Glutamatergic neuron (in vitro differentiated cells): ENCODE data around the gene SLC11A1. TPM values are rescaled to one million over a fixed set of nuclear protein-coding genes. Genes with fewer than 3 reads are reported as not detected.

Source experiments
- DNase-seq: peaks from one replicate; pipeline ENCODE4 v3.0.0; 2022
- H3K27ac Mint-ChIP-seq: one replicate; pipeline ENCODE4 v1.8.0; 2020; ENCODE audit warnings: mild to moderate bottlenecking, mixed read lengths, inconsistent platforms; ENCODE audit not compliant: unreplicated experiment
- H3K27me3 Mint-ChIP-seq: one replicate; pipeline ENCODE4 v1.8.0; 2020; ENCODE audit warnings: mild to moderate bottlenecking, moderate library complexity, mixed read lengths, inconsistent platforms; ENCODE audit not compliant: unreplicated experiment
- H3K36me3 Mint-ChIP-seq: one replicate; pipeline ENCODE4 v1.8.0; 2020; ENCODE audit warnings: mild to moderate bottlenecking, mixed read lengths, inconsistent platforms; ENCODE audit not compliant: unreplicated experiment
- H3K4me1 Mint-ChIP-seq: one replicate; pipeline ENCODE4 v1.8.0; 2020; ENCODE audit warnings: mild to moderate bottlenecking, low read depth, mixed read lengths, inconsistent platforms; ENCODE audit not compliant: unreplicated experiment
- H3K4me3 Mint-ChIP-seq: one replicate; pipeline ENCODE4 v1.8.0; 2020; ENCODE audit warnings: mild to moderate bottlenecking, mixed read lengths, inconsistent platforms; ENCODE audit not compliant: unreplicated experiment
- H3K9me3 Mint-ChIP-seq: one replicate; pipeline ENCODE4 v1.8.0; 2020; ENCODE audit warnings: mild to moderate bottlenecking, moderate library complexity, mixed read lengths, inconsistent platforms; ENCODE audit not compliant: unreplicated experiment
- total RNA-seq: library from RNA; stranded (reverse); fragmentation: NEBNext Ultra II Directional; extraction: Animal tissue kit (Norgen Biotek cat#: 25700); gene quantifications from one replicate; pipeline ENCODE4 v1.2.1, GENCODE V29; 2021; ENCODE audit not compliant: unreplicated experiment
- TF ChIP-seq, protein P1 (sequence below): fragments of 200-600 bp; sonication (generic); IDR thresholded peaks from one replicate; pipeline ENCODE4 v1.5.0; 2021; ENCODE audit not compliant: partially characterized antibody, unreplicated experiment

SLC11A1 gene
- total RNA-seq, 1 donor from 2014 or later = not detected

DNA sequence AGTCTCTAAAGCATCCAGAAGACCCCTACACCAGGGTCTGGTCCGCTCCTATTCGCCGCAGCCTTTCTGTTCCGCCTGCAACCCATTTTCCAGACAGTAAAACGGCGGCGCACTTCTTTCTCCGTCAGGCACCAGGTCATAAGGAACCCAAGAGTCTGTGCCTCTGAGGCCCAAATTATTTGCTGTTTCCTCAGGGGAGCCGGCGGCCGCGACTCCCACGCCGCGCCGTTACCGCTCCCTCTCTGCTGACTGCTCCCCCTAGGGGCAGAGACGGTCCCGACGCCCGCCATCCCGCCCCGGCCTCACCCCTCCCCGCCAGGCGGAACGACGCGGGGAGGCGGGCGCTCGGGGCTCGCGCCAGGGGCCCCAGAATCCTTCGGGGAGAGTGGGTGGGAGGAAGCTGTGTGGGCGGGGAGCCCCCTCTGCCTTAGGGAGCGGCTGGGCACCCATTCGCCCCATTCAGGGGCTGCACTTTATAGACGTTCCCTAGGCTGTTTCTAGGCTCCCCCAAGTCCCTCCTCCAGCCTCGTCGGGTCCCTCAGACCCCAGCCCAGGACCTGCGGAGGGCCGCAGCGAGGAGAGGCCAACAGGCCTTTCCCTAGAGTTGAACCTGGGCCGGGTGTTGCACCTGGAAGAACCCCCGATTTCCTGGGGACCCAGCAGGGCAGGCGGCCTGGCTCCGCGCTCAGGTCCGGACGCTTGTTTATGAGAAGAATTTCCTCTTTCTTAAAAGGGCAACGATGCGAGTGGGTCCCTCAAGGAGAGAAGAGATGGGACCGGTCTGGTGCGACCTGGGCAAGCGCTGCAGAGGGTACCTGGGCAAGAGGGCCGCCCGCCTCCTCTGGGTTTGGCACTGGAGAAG lies 14.0 kb downstream of the SLC11A1 start:
- peaks cover 6% of the 10 kb centered on the region for H3K4me1 Mint-ChIP-seq
- H3K27ac Mint-ChIP-seq = peak overlapping the region; percentile 66
- H3K27me3 Mint-ChIP-seq = peaks cover 13% of the 10 kb centered on the region
- DNase-seq = peak; percentile 87
- TF ChIP-seq, protein P1, sequence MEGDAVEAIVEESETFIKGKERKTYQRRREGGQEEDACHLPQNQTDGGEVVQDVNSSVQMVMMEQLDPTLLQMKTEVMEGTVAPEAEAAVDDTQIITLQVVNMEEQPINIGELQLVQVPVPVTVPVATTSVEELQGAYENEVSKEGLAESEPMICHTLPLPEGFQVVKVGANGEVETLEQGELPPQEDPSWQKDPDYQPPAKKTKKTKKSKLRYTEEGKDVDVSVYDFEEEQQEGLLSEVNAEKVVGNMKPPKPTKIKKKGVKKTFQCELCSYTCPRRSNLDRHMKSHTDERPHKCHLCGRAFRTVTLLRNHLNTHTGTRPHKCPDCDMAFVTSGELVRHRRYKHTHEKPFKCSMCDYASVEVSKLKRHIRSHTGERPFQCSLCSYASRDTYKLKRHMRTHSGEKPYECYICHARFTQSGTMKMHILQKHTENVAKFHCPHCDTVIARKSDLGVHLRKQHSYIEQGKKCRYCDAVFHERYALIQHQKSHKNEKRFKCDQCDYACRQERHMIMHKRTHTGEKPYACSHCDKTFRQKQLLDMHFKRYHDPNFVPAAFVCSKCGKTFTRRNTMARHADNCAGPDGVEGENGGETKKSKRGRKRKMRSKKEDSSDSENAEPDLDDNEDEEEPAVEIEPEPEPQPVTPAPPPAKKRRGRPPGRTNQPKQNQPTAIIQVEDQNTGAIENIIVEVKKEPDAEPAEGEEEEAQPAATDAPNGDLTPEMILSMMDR = peak; percentile 98
- peak overlapping the region; percentile 88 for H3K4me3 Mint-ChIP-seq
- peaks cover 12% of the 10 kb centered on the region for H3K9me3 Mint-ChIP-seq
- no peaks in the 10 kb centered on the region for H3K36me3 Mint-ChIP-seq

DNA sequence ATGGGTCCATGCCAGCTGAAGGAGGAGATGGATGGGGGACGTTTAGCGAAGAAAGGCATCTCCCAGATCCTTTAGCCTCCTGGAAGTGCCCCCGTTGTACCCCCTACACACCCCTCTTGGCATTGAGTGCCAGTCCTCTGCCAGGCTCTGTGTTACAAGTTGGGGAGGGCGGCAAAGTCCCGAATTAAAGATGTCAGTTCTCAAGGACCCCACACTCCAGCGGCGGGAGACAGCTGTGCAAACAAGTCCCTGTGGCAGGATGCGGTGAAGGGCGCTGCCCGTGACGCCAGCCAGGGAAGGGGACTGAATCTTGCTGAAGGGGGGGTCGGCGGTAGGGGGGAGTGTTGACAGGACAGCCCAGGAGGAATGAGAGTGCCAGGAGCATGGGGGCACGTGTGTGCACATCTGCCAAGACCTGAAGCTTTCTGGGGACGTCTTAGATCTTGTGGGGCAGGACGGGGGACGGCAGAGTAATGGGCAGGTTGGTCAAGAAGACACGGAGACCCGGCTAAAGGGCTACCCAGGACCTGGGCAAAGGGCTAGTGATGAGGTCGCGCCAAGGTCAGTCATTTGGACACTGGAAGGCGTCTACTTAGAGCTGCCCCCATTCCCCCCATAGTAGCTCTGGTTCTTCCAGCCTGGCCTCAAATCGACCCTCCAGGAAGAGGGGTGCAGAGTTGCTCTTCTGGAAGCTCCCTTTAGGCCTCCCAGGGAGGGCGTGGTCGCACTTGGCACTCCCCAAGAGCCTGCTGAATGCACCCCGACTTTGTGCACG lies 14.8 kb downstream of the SLC11A1 start:
- Mint-ChIP-seq H3K36me3 (no peaks in the 10 kb centered on the region), H3K4me3 (peak overlapping the region; percentile 88), H3K9me3 (peaks cover 12% of the 10 kb centered on the region), H3K4me1 (peaks cover 6% of the 10 kb centered on the region), H3K27ac (no peak overlapping the region), H3K27me3 (peaks cover 13% of the 10 kb centered on the region)
- TF ChIP-seq, protein P1 = no peak
- DNase-seq = no peak

DNA sequence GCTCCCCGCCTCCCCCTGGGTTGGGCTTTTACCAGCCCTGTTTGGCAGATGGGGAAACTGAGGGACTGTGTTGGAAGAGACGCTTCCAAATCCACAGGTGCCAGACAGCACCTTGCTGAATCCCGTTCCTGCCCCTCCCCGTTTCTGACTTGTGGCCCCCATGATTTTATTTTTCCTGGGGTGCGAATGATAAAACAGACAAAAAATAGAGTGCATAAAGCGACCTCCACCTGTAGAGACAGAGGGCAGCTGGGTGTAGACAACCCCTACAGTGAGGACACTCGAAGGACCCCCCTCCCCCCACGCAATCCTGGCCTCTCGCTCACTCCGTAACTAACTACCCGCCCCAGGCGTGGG lies 15.4 kb downstream of the SLC11A1 start:
- peak overlapping the region; percentile 64 for H3K4me3 Mint-ChIP-seq
- H3K27me3 Mint-ChIP-seq = peaks cover 13% of the 10 kb centered on the region
- no peaks in the 10 kb centered on the region for H3K36me3 Mint-ChIP-seq
- TF ChIP-seq, protein P1 = no peak
- H3K9me3 Mint-ChIP-seq = peaks cover 12% of the 10 kb centered on the region
- DNase-seq = no peak
- peaks cover 6% of the 10 kb centered on the region for H3K4me1 Mint-ChIP-seq
- peak overlapping the region; percentile 17 for H3K27ac Mint-ChIP-seq

DNA sequence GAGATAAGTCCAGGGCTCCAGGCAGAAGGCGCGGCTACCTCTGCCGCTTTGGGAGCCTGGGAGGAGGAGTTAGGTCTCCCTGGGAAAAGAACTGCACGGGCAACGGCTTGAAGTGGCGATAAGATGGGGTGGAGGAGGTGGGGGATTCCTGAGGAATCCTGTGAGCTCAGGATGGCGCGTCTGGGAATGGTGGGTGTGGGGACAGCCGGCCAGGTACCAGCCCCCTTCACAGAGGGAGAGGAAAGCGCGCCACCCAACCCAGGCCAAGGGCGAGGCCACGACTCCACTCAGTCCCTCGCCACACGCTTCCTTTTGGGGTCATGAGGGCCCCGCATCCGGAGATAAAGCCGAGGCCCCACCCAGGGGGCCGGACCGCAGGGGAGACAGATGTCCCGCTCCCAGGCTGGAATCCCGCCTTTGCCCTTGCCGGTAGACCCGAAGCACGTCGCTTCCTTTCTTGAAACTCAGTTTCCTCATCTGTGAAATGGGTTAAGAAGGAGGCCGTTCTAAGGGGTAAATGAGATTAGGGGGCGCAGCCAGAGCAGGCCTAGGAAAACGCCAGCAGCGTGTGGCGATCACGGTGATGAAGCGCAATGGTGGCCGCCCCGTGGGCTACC lies 15.9 kb downstream of the SLC11A1 start:
- Mint-ChIP-seq H3K27me3 (peaks cover 13% of the 10 kb centered on the region), H3K4me3 (peak overlapping the region; percentile 64), H3K9me3 (peaks cover 12% of the 10 kb centered on the region), H3K27ac (no peak overlapping the region), H3K4me1 (peaks cover 6% of the 10 kb centered on the region), H3K36me3 (no peaks in the 10 kb centered on the region)
- no peak for DNase-seq
- TF ChIP-seq, protein P1 = no peak
